Measurements from ENCODE around the gene PAM. TPM values are rescaled to one million over a fixed set of nuclear protein-coding genes. Genes with fewer than 3 reads are reported as not detected.

Gene PAM
- total and polyA plus RNA-seq, 2 of the 13 experiments (the other 11 are each of a cell fraction or from before 2014, with no cell fraction given) = 20.2 to 79.1 TPM

DNA sequence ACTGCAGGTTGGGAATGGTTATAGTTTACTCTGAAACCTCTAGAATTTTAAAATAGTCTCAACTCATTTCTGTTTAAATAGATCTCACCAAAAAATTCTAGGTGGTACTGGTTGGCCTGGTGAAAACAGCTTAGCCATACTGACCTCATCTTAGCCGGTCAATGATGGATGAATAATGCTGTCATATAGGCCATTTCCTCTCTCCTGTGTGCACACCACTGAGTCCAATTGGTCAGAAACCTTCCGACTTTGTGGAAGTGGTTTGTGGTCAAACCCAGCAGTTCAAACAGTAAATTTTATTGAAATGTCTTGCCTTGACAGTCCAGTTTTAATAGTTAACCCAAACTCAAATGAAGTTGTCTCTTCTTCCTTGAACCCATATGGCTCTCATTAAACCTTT is 266.2 kb downstream of the PAM start:
- no peaks in the 10 kb centered on the region for H3K4me1 ChIP-seq (ENCODE audit: insufficient read depth, low read length)
- TF ChIP-seq, protein P1, sequence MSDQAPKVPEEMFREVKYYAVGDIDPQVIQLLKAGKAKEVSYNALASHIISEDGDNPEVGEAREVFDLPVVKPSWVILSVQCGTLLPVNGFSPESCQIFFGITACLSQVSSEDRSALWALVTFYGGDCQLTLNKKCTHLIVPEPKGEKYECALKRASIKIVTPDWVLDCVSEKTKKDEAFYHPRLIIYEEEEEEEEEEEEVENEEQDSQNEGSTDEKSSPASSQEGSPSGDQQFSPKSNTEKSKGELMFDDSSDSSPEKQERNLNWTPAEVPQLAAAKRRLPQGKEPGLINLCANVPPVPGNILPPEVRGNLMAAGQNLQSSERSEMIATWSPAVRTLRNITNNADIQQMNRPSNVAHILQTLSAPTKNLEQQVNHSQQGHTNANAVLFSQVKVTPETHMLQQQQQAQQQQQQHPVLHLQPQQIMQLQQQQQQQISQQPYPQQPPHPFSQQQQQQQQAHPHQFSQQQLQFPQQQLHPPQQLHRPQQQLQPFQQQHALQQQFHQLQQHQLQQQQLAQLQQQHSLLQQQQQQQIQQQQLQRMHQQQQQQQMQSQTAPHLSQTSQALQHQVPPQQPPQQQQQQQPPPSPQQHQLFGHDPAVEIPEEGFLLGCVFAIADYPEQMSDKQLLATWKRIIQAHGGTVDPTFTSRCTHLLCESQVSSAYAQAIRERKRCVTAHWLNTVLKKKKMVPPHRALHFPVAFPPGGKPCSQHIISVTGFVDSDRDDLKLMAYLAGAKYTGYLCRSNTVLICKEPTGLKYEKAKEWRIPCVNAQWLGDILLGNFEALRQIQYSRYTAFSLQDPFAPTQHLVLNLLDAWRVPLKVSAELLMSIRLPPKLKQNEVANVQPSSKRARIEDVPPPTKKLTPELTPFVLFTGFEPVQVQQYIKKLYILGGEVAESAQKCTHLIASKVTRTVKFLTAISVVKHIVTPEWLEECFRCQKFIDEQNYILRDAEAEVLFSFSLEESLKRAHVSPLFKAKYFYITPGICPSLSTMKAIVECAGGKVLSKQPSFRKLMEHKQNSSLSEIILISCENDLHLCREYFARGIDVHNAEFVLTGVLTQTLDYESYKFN (CRISPR knock-in tag; conservative IDR thresholded peaks at IDR 0.05) = no peak
- TF ChIP-seq SRF (IDR thresholded peaks at IDR 0.05; ENCODE audit: low read depth, low read length) = no peak
- no peak for TF ChIP-seq RFXANK (CRISPR knock-in tag; IDR thresholded peaks at IDR 0.05)
- no peak for TF ChIP-seq ETV5 (CRISPR knock-in tag; IDR thresholded peaks at IDR 0.05; ENCODE audit: borderline replicate concordance)
- TF ChIP-seq ZFYVE20 (CRISPR knock-in tag; IDR thresholded peaks at IDR 0.05; ENCODE audit: borderline replicate concordance, low read depth) = no peak
- intact Hi-C loops (cut with micrococcal nuclease; ENCODE audit: unreplicated experiment) = no loop called here
- in situ Hi-C loops (cut with HindIII; ENCODE audit: extremely low pct_ligation_motif_present, low pct_unique_long_range_greater_than_20kb) = no loop called here
- H3K27me3 ChIP-seq (ENCODE audit: control insufficient read depth in 1 of 2, insufficient read depth in 2 of 2, low read length in 2 of 2) = no peaks in the 10 kb centered on the region
- no peak overlapping the region for H3K9ac ChIP-seq (ENCODE audit: insufficient read depth, low read depth, low read length)
- no peaks in the 10 kb centered on the region for H3K79me2 ChIP-seq (ENCODE audit: insufficient read depth, low read length)
- H3K4me3 ChIP-seq (replicated peaks in 1 of 3; ENCODE audit: insufficient read depth in 1 of 3, low read depth in 2 of 3, low read length in 3 of 3) = no peak overlapping the region
- ATAC-seq (no peak), DNase-seq (ENCODE audit: low spot score) (no peak), FAIRE-seq (no peak)
- POLR2A ChIA-PET = no interaction called here
- CTCF ChIA-PET (ENCODE audit: low intra/inter-chr PET ratio, low total read pairs) = no interaction called here
- no peak overlapping the region for H3K4me2 ChIP-seq (ENCODE audit: low read depth, low read length)
- H2AFZ ChIP-seq (ENCODE audit: low read length) = no peak overlapping the region
- H3K9me3 ChIP-seq (ENCODE audit: low read length) = no peaks in the 10 kb centered on the region
- H4K20me1 ChIP-seq (ENCODE audit: insufficient read depth, low read length) = no peaks in the 10 kb centered on the region
- no peak overlapping the region for H3K27ac ChIP-seq (ENCODE audit: extremely low read length, insufficient read depth, low read length)
- BruUV-seq (replicated peaks) = no TSS peak
- 91% methylated on average over 2 of the region's 2 CpGs for WGBS (ENCODE audit: low lambda C conversion rate)
- no peaks in the 10 kb centered on the region; a peak in 1 of 5 replicates for H3K36me3 ChIP-seq (replicated peaks in 1 of 2; ENCODE audit: control insufficient read depth in 1 of 2, insufficient read depth in 2 of 2, low read length in 2 of 2)

DNA sequence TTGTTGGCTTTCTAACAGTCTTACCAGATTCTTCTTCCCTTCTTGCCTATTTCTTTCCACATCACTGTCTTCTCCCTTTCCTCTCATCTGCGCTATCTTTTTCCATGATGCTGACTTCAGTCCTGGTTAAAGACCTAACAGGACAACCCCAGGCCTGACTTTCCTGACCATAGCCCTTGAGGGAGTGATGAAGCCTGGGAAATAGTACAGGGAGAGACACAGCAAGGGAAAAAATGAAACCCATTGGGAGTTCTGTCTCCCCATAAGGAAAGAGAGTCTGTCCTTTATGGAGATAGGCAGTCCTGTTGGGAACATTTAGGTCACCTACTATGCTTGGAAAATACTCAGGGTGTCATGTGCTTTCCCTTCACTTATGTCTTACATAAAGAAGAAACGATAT is 272.2 kb downstream of the PAM start:
- BruUV-seq (replicated peaks) = no TSS peak
- ATAC-seq = no peak
- no peaks in the 10 kb centered on the region for H3K36me3 ChIP-seq (replicated peaks in 1 of 2; ENCODE audit: control insufficient read depth in 1 of 2, insufficient read depth in 2 of 2, low read length in 2 of 2)
- 79% methylated on average over 2 of the region's 2 CpGs for WGBS (ENCODE audit: low lambda C conversion rate)
- no peaks in the 10 kb centered on the region for H3K9me3 ChIP-seq (ENCODE audit: low read length)
- H3K4me2 ChIP-seq (ENCODE audit: low read depth, low read length) = no peak overlapping the region
- ChIA-PET CTCF (ENCODE audit: low intra/inter-chr PET ratio, low total read pairs) (no interaction called here), POLR2A (no interaction called here)
- no peak overlapping the region for H3K9ac ChIP-seq (ENCODE audit: insufficient read depth, low read depth, low read length)
- H2AFZ ChIP-seq (ENCODE audit: low read length) = no peak overlapping the region
- FAIRE-seq = no peak
- H3K4me3 ChIP-seq (replicated peaks in 1 of 3; ENCODE audit: insufficient read depth in 1 of 3, low read depth in 2 of 3, low read length in 3 of 3) = no peak overlapping the region
- DNase-seq (ENCODE audit: low spot score) = no peak
- in situ Hi-C loops (cut with HindIII; ENCODE audit: extremely low pct_ligation_motif_present, low pct_unique_long_range_greater_than_20kb) = no loop called here
- H3K79me2 ChIP-seq (ENCODE audit: insufficient read depth, low read length) = no peaks in the 10 kb centered on the region
- intact Hi-C loops (cut with micrococcal nuclease; ENCODE audit: unreplicated experiment) = no loop called here
- no peak for TF ChIP-seq FOXO1 (CRISPR knock-in tag; IDR thresholded peaks at IDR 0.05)
- H3K27me3 ChIP-seq (ENCODE audit: control insufficient read depth in 1 of 2, insufficient read depth in 2 of 2, low read length in 2 of 2) = no peaks in the 10 kb centered on the region
- H3K4me1 ChIP-seq (ENCODE audit: insufficient read depth, low read length) = no peaks in the 10 kb centered on the region
- H4K20me1 ChIP-seq (ENCODE audit: insufficient read depth, low read length) = no peaks in the 10 kb centered on the region
- no peak overlapping the region for H3K27ac ChIP-seq (ENCODE audit: extremely low read length, insufficient read depth, low read length)
